Adrenal gland (tissue), 12 donors: ENCODE measurements around the gene PPP1R12B. TPM values are rescaled to one million over a fixed set of nuclear protein-coding genes. Genes with fewer than 3 reads are reported as not detected.
A peak's percentile ranks its signal among the peaks of the same experiment; 100 is the strongest.
"Not testable (repeated sequence)": the region's sequence is repeated elsewhere in the genome, so short reads cannot be mapped to it uniquely, and the experiment has no call there.

Source experiments
- DNase-seq, 7 donors: peaks; one replicate each; pipeline ENCODE4 v3.0.0-alpha.2; 2019 to 2020
- H3K27ac ChIP-seq, 5 donors: fragments of 200-600 bp; sonication (generic) in 4 of 5; 1 replicate in 3 of 5; 2 replicates in 2 of 5; pipeline versions ENCODE4 v1.5.1 to v1.8.0; 2016 to 2020; ENCODE audit warnings: mild to moderate bottlenecking in 1 of 5
- H3K27me3 ChIP-seq: fragments of 200-600 bp; 2 replicates; pipeline ENCODE4 v1.8.0; 2021
- H3K36me3 ChIP-seq, 2 donors: fragments of 200-600 bp; replicated peaks in 1 of 2; 1 replicate in 1 of 2; 2 replicates in 1 of 2; pipeline versions ENCODE4 v1.5.1 to v1.8.0; 2018 to 2022
- H3K4me1 ChIP-seq, 2 donors: fragments of 200-600 bp; replicated peaks in 1 of 2; 1 replicate in 1 of 2; 2 replicates in 1 of 2; pipeline versions ENCODE4 v1.5.1 to v1.8.0; 2018 to 2021
- H3K4me3 ChIP-seq, 4 donors: fragments of 200-600 bp; sonication (generic) in 3 of 4; one replicate each; pipeline ENCODE4 v1.5.1; 2016 to 2018
- H3K9me3 ChIP-seq, 3 donors: fragments of 200-600 bp; sonication (generic) in 1 of 3; replicated peaks in 1 of 3; 1 replicate in 2 of 3; 2 replicates in 1 of 3; pipeline versions ENCODE4 v1.5.1 to v1.8.0; 2016 to 2021
- POLR2A ChIP-seq, 2 donors: fragments of 450-650 bp; IDR thresholded peaks; one replicate each; pipeline ENCODE4 v1.6.1; 2017; ENCODE audit warnings: antibody characterized with exemption in 2 of 2, mild to moderate bottlenecking in 2 of 2, moderate library complexity in 1 of 2
- WGBS, 4 donors: extraction: QIAGEN DNeasy Blood & Tissue Kit in 2 of 4; methylation state at CpG; one replicate each; pipeline versions ENCODE4 v1.1.5 to v1.1.7; 2013 to 2017; 5-methylcytosine and 5-hydroxymethylcytosine counted together
- intact Hi-C, 2 donors: fragments of 100-400 bp; cut with DNase I; formaldehyde crosslinking; loops; one replicate each; pipeline versions ENCODE4 v1.14.1 to v1.15.0; 2022 to 2023
- polyA plus RNA-seq, 3 donors: library from polyadenylated mRNA; stranded (reverse); fragments of 200-250 nt in 2 of 3; fragments of 350-450 nt in 1 of 3; fragmentation: Illumina TruSeq in 1 of 3; extraction: RNeasy Lipid Tissue Mini Kit (QIAGEN cat#74804) in 1 of 3; gene quantifications; one replicate each; pipeline ENCODE4 v1.2.3, GENCODE V29; 2013 to 2014
- total RNA-seq, 9 donors: library from RNA; depleted of rRNA in 4 of 9; stranded (reverse); fragments of >200 nt in 4 of 9; fragments of 120-200 nt in 1 of 9; fragmentation: NEBNext Ultra II Directional in 1 of 9; extraction: Animal tissue kit (Norgen Biotek cat#: 25700) in 1 of 9; gene quantifications; one replicate each; pipeline versions ENCODE4 v1.1.0 to v1.2.4, GENCODE V29; 2013 to 2023
- TF ChIP-seq, protein P1 (sequence below), 6 experiments: fragments of 450-650 bp in 4 of 6; fragments of 200-600 bp in 2 of 6; sonication (generic) in 1 of 6; IDR thresholded peaks; 1 replicate in 5 of 6; 2 replicates in 1 of 6; pipeline versions ENCODE4 v1.5.1 to v1.8.0; 2016 to 2021; ENCODE audit warnings: antibody characterized with exemption in 6 of 6, mild to moderate bottlenecking in 2 of 6, moderate library complexity in 1 of 6
- donor health status: healthy with polysubstance abuse.
- donor health status: Bipolar disorder and iron deficiency.
- donor health status: DM: yes; HTN: yes; CAD: no.
- donor health status: DM: no; HTN: no; CAD: no.
- donor health status: DM: no; HTN: no; CAD: no.
- donor health status: DM: yes; HTN: yes; CAD: no.

The PPP1R12B gene
- total and polyA plus RNA-seq, 12 donors, result 3.0 to 43.9 (median 19.8) TPM

GRCh38 chr1:202411422-202411821 lies 62.9 kb downstream of the PPP1R12B start:
- Histone ChIP-seq H3K27me3 (no peaks in the 10 kb centered on the region), H3K9me3 (no peaks in the 10 kb centered on the region), H3K4me1 (peaks cover 20 to 30% of the 10 kb centered on the region in 2 donors), H3K36me3 (no peaks in the 10 kb centered on the region), H3K4me3 (no peak overlapping the region), H3K27ac (peak overlapping the region in 1 of 5 donors; percentile 3)
- intact Hi-C loops, result loop anchor here in 1 of 2 donors (10.0 kb wide), 1 partner anchor 67 kb away; the partner anchor contains the start of genes PPP1R12B and UBE2T
- no peak for DNase-seq
- no peak for TF ChIP-seq POLR2A (IDR thresholded peaks at IDR 0.05)
- TF ChIP-seq, protein P1, sequence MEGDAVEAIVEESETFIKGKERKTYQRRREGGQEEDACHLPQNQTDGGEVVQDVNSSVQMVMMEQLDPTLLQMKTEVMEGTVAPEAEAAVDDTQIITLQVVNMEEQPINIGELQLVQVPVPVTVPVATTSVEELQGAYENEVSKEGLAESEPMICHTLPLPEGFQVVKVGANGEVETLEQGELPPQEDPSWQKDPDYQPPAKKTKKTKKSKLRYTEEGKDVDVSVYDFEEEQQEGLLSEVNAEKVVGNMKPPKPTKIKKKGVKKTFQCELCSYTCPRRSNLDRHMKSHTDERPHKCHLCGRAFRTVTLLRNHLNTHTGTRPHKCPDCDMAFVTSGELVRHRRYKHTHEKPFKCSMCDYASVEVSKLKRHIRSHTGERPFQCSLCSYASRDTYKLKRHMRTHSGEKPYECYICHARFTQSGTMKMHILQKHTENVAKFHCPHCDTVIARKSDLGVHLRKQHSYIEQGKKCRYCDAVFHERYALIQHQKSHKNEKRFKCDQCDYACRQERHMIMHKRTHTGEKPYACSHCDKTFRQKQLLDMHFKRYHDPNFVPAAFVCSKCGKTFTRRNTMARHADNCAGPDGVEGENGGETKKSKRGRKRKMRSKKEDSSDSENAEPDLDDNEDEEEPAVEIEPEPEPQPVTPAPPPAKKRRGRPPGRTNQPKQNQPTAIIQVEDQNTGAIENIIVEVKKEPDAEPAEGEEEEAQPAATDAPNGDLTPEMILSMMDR (IDR thresholded peaks at IDR 0.05), result no peak

DNA sequence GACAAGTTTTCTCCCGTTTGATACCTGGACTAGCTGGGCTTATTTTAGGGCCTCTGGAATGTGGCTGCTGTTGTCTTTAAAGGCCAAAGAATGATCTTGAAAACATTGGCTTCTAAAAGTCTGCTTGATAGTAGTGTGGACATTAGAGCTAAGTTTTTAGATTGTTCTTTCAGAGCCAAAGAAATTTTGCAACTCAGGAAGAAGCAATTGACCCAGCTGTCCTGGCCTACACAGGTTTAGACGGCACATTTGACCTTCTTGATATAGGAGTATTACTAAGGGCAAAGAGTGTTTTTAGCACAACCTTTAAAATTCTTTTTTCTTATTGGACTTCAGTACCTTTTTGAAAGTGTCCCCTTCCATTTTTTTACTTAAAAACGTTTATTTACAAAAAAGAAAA lies 63.9 kb downstream of the PPP1R12B start:
- not testable (repeated sequence) for H3K9me3 ChIP-seq, H3K36me3 ChIP-seq, H3K27ac ChIP-seq, H3K27me3 ChIP-seq, H3K4me3 ChIP-seq, DNase-seq
- peaks cover 20 to 22% of the 10 kb centered on the region in 2 donors for H3K4me1 ChIP-seq
- intact Hi-C loops, result loop anchor here in 1 of 2 donors (10.0 kb wide), 1 partner anchor 68 kb away; the partner anchor contains the start of genes PPP1R12B and UBE2T
- whole genome bisulfite sequencing, 4 donors, result 31 to 47% (median 39%) methylated on average over 3 of the region's 3 CpGs

- no peaks in the 10 kb centered on the region for H3K36me3 ChIP-seq
- no peaks in the 10 kb centered on the region for H3K9me3 ChIP-seq
- no peak overlapping the region for H3K4me3 ChIP-seq
- intact Hi-C loops, result loop anchor here in 1 of 2 donors (10.0 kb wide), 1 partner anchor 72 kb away; the partner anchor contains the start of genes PPP1R12B and UBE2T
- no peak for DNase-seq
- TF ChIP-seq, protein P1 (IDR thresholded peaks at IDR 0.05), result no peak
- no peak for TF ChIP-seq POLR2A (IDR thresholded peaks at IDR 0.05)
- H3K4me1 ChIP-seq, result peaks cover 5 to 8% of the 10 kb centered on the region in 2 donors
- no peak overlapping the region for H3K27ac ChIP-seq
- H3K27me3 ChIP-seq, result no peaks in the 10 kb centered on the region
- 62 to 83% (median 78%) methylated on average over 1 of the region's 1 CpG for WGBS, 4 donors
Measured at GRCh38 chr1:202416641-202417040, 68.1 kb downstream of the PPP1R12B start.

DNA sequence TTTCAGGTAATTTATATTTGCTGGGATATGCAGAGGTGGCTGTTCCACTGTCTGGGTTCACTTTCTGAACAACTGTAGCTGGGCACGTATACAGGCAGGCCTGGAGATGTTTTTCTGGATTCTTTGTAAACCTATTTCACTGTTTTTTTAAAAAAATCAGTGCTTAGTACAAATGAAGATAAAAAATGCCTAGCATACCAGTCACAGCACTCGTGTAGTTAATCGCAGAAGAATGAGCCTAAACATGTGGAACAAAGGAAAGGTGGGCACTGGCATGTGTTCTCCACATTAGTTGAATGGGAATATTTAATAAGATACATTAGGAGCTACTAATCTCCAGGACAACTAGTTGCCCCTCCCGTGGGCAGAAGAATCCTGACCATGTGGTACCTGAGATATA lies 68.6 kb downstream of the PPP1R12B start:
- not testable (repeated sequence) for H3K4me1 ChIP-seq, H3K9me3 ChIP-seq, H3K27ac ChIP-seq, DNase-seq, H3K27me3 ChIP-seq, H3K4me3 ChIP-seq, H3K36me3 ChIP-seq
- 89 to 95% (median 90%) methylated on average over 4 of the region's 4 CpGs for WGBS, 4 donors
- intact Hi-C loops, result loop anchor here in 1 of 2 donors (10.0 kb wide), 1 partner anchor 72 kb away; the partner anchor contains the start of genes PPP1R12B and UBE2T

DNA sequence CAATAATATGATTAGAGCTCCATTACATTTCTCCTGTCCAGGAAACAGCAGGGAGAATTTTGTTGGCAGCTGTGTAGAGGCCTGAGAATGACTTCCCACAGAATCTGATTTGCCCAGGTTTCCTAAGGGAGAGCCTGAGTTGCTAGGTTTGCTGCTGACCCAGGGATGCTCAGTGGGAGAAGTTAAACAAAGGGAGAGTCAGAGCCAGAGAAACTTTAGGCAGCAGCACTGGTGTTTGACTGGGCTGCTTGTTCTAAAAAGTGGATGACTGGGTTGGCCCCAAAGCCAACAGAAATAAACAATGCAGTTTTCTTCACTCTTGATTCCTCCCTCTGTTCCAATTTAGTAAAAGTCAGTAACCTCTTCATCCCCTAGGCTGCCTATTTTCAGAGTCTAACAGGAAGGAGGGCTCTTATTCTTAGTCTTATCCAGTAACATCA lies 69.3 kb downstream of the PPP1R12B start:
- intact Hi-C loops, result loop anchor here in 1 of 2 donors (10.0 kb wide), 1 partner anchor 73 kb away; the partner anchor contains the start of genes PPP1R12B and UBE2T
- H3K4me3 ChIP-seq, H3K27ac ChIP-seq: not testable (repeated sequence)

GRCh38 chr1:202419731-202420130 lies 71.2 kb downstream of the PPP1R12B start:
- not testable (repeated sequence) for H3K4me1 ChIP-seq, H3K4me3 ChIP-seq, H3K27me3 ChIP-seq, H3K9me3 ChIP-seq, DNase-seq, H3K36me3 ChIP-seq, H3K27ac ChIP-seq
- intact Hi-C loops, result loop anchor here in 1 of 2 donors (10.0 kb wide), 1 partner anchor 75 kb away; the partner anchor contains the start of genes PPP1R12B and UBE2T
- 95 to 100% (median 99%) methylated on average over 3 of the region's 3 CpGs for WGBS, 4 donors

More for the DNA sequence above, 69.3 kb downstream of the PPP1R12B start:
- DNase-seq, H3K27me3 ChIP-seq, H3K36me3 ChIP-seq, H3K4me1 ChIP-seq, H3K9me3 ChIP-seq: not testable (repeated sequence)

- H3K36me3 ChIP-seq, H3K27me3 ChIP-seq, H3K4me1 ChIP-seq, DNase-seq, intact Hi-C loops, H3K9me3 ChIP-seq, H3K4me3 ChIP-seq, H3K27ac ChIP-seq: not testable (repeated sequence)
- 88 to 93% (median 90%) methylated on average over 2 to 3 of the region's 3 CpGs for WGBS, 4 donors
Measured at GRCh38 chr1:202420422-202421094, 72.1 kb downstream of the PPP1R12B start.

GRCh38 chr1:202422709-202423108 lies 74.2 kb downstream of the PPP1R12B start:
- H3K9me3 ChIP-seq, intact Hi-C loops: not testable (repeated sequence)

DNA sequence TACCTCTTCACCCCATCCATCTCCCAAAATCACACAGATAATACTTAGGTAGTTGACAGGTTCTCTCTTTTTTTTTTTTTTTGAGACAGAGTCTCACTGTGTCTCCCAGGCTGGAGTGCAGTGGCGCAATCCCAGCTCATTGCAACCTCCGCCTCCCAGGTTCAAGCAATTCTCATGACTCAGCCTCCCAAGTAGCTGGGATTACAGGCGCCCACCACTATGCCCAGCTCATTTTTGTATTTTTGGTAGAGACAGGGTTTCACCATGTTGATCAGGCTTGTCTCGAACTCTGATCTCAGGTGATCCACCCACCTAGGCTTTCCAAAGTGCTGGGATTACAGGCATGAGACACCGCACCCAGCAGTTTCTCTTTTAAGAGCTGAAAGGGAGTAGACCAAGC lies 75.8 kb downstream of the PPP1R12B start:
- H3K27me3 ChIP-seq, H3K36me3 ChIP-seq, DNase-seq, H3K4me3 ChIP-seq, H3K4me1 ChIP-seq, H3K27ac ChIP-seq, H3K9me3 ChIP-seq, intact Hi-C loops: not testable (repeated sequence)
- 89 to 97% (median 95%) methylated on average over 5 of the region's 5 CpGs for WGBS, 4 donors

More at GRCh38 chr1:202422709-202423108, 74.2 kb downstream of the PPP1R12B start:
- not testable (repeated sequence) for H3K4me1 ChIP-seq, H3K36me3 ChIP-seq, H3K27me3 ChIP-seq, H3K27ac ChIP-seq, H3K4me3 ChIP-seq, DNase-seq
